ENCODE measurements around the gene MDM1.

The MDM1 gene

DNA sequence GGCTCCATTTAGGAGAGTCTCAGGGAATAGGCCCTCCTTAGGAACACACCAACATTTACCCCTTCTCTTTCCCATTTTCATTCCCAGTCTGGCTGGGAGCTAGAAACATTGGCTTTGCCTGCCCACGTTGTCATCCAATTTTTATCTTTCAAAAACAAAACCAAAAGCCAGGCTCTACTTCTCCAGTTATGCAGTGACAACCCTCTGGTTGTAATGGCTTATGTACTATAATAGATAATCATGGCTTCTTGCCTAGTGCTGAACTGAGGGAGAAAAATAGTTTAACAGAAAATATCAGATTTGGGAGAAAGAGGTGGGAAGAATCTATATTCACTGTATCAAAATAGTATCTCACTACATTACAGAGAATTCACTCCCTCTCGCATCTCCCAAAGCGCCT, 46.6 kb downstream of the MDM1 start:
- H3K4me3 ChIP-seq = no peak overlapping the region
- no peak overlapping the region for H3K27ac ChIP-seq

DNA sequence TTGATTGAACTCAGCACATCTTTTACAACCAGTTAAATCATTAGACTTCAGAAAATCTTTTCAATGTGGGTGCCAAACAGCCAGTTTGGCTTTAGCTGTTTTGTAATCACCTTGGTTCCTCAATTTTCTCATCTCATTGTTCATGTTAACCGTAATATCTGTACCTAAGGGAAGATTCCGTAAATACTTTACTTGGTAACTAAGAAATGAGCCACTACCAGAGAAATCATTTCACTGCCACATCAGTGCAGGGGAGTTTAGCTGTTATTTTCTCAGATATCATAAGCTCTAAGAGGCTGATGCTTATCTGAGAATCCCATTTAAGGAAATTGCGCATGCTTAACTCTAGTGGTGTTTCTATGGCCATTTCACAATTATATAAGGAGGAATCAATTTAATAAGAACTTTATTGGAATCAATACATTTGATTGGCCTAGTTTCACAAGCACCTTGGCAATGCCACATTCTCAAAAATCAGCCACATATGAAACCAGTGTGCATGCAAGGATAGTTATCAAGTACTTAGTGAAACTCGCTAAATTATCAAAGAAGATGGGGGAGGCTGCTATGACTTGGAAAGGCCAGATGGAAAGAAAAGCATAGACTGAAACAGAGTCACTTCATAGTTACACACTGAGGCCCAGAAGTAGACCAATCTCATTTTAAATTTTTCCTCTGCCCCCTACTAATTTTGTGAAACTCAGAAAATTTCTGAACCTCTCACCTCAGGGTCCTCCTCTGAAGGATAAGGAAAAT, 50.7 kb downstream of the MDM1 start:
- no peak overlapping the region for H3K4me3 ChIP-seq
- no peak overlapping the region for H3K27ac ChIP-seq

DNA sequence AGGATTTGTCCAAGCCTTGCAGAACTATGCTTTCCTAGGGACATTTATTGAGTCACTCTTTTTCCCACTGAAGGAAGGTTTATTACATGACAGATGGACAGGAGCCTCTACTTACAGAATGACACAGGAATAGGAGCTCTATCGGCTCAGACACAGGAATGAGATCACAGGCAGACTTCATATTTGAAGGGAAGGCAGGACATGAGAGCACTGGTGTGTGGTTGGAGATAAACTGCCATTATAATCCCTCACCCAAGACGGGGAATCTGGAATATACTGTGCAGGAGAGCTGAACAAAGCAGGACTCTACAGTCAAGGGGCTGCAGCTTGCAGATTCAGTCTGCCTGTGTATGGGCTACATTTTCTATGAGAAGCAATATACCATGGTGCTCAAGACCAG, 51.9 kb downstream of the MDM1 start:
- Histone ChIP-seq H3K27ac (no peak overlapping the region), H3K4me3 (no peak overlapping the region)

DNA sequence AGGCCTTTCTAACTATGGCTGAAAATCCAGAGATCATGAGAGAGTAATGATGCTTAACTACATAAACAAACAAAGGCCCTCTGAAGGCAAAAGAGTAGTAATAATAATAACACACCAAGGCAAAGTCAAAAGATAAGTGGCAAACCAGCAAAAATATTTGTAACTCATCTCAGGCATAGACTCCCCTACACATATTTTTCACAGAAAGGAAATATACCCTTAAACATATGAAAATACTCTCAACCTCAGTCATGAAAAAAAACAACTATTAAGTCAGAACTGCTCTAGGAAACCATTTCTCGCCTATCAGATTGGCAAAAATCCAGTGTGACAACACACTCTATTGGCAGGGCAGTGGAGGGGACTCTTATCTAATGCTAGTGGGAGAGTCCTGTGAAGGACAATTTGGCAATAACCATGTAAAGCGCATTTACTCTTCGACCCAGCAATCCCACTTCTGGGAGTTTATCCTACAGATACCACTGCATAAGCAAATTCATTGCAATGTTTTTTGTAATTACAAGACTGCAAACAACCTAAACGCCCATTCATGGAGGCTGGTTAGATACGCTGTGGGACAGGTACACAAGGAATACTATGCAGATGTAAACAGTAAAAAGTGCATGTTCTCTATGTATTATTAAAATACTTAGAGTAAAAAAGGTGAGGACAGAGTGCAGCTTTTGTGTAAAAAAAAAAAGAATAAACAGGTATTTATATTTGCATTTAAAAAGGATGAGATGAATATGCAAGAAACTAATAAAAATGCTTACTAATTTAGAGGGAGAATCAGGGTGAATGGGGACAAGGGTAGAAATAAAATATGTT, 52.7 kb downstream of the MDM1 start:
- Histone ChIP-seq H3K4me3 (no peak overlapping the region), H3K27ac (no peak overlapping the region)

DNA sequence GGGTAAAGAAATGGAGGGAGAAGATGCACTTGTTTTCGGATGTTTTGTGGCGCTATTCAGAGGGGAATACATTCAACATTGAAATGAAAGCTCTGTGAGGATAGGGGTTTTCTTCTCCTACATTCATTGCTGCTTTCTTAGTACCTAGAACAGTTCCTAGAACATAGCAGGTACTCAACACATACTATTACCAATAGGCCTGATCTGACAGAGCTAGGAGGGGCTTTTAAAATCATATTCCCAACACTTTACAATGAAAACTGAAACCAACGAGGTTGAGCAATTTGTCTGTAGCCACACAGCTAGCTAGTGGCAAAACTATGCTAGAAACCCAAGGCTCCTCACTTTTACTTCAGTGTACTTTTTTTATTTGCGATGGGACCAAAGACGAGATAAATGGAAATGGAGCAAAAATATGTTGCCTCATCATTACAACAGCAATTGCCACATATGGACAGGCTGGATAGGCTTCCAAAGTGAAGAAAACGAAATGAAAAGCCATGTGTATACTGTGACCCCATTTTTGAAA, 55.7 kb downstream of the MDM1 start:
- Histone ChIP-seq H3K27ac (no peak overlapping the region), H3K4me3 (no peak overlapping the region)

DNA sequence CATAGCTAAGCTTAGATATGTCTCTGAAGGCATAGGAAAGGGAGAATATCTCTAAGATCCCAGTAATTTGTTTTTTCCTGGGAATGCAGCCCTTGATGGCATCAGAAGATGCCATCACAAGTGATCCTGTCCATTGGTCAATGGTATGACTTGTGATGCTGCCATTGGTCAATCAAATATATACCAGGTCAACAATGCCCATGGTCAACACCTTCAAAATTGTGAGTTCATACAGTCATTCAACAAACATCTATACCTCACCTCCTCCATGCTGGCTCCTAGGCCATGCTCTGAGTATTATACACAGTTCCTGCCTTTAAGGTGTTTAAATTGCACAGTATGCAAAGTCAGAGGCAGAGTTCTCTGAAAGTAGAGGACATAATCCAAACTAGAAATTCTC, 59.4 kb downstream of the MDM1 start:
- Histone ChIP-seq H3K4me3 (no peak overlapping the region), H3K27ac (no peak overlapping the region)

DNA sequence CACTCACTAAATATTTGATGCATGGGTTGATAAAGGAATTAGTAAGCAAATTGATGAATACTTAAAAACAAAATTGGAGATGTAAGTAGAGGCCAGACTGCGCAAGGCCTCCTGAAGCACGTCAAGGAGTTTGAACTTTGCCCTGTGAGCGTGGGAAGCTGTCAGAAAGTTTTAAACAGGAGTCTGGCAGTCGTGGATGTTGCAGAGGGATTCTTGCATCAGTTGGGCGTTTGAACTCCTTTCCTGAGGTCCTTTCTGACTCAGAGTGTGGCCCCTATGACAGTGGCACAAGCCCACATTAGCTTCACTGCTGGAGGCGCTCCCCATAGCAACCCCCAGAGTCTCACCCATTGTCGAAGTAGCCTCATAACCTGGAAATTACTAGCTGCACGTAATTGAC, 60.8 kb downstream of the MDM1 start:
- Histone ChIP-seq H3K4me3 (no peak overlapping the region), H3K27ac (no peak overlapping the region)

DNA sequence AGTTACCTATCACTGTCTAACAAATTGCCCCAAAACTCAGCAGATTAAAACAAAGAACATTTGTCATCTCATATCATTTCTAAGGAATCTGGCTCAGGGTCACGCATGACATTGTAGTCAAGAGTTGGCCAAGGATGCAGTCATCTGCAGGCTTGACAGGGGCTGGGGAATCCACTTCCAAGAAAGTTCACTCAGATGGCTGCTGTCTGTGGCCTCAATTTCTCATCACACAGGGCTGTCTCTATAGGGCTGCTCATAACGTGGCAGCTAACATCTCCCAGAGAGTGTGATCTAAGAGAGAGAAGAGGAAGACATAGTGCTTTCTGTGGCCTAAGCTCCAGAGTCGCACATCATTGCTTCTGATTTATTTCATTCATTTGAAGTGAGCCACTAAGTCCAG, 61.8 kb downstream of the MDM1 start:
- H3K4me3 ChIP-seq = no peak overlapping the region
- no peak overlapping the region for H3K27ac ChIP-seq

DNA sequence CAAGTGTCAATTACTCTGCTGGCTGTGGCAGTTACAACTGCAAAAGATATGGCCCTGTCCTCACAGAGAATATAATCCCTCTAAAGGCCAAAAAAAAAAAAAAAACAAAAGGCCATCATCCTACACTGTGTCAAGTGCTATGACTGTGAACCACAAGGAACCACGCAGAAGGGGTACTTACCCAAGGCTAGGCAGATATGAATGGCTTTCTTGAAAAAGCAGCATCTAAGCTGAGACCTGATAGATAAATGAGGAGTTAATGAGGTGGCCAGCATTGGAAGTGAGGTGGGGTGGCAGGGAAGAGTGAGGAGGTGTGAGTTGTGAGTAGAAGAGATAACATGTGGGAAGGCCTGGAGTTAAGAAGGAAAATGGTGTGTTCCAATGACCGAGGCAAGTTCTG, 62.4 kb downstream of the MDM1 start:
- no peak overlapping the region for H3K27ac ChIP-seq
- H3K4me3 ChIP-seq = no peak overlapping the region

DNA sequence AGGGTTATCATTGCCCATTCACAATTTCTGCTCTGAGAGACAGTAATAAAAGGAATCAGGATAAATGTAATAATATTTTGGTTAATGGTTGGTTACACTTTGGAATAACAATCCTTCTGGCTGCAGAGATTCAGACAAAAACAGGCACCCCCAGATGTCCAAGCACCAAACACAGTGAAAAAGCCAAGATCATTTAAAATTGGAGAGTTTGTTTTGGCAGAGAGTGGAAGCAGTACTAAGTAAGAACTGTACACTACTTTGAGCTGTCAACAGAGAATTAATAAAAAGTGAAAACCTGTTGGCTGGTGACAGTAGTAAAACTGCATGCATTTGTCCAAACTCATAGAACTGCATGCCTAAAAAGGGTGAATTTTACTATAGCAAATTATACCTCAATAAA, 63.2 kb downstream of the MDM1 start:
- H3K4me3 ChIP-seq = no peak overlapping the region
- H3K27ac ChIP-seq = no peak overlapping the region

DNA sequence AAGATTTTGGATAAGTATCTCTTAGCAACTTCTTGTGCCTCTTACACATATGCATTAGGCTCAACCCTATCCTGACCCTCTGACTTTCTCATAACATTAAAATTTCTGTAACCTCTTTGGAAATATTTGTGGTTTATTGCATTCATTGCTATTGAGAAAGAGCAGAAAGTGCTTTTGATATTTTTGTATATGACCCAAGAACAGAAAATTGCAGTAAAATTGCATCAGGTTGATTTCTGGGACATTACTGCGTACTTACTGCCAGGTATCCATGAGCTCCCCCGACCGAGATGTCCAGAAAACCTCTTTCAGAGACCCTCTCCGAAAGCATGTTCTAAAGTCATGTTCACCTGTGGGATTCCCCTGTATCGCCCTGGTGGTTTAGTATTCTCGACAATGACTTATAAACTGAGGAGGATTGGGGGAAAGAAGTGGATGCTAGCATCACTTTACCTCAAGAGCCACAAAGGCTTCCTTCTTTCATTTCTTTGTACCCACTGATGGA, 64.2 kb downstream of the MDM1 start:
- Histone ChIP-seq H3K4me3 (no peak overlapping the region), H3K27ac (no peak overlapping the region)

DNA sequence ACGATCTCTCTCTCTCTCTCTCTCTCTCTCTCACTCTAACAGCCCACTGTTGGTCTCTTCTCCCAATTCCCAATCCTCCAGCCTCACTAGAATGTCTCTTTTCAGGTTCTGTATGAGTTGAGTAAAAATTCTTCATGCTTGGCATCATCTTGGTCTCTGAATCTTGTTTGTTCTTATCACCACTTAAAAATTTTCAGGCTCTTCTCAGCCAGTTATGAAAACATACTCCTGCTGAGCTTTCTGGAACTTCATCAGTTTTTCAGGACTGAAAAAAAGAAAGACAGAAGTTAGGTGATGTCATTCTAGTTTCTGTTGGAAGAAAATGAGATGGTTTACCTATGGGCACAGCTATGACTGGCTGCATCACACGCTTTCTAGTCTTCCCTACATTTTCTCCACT, 67.3 kb downstream of the MDM1 start:
- no peak overlapping the region for H3K4me3 ChIP-seq
- H3K27ac ChIP-seq = no peak overlapping the region

DNA sequence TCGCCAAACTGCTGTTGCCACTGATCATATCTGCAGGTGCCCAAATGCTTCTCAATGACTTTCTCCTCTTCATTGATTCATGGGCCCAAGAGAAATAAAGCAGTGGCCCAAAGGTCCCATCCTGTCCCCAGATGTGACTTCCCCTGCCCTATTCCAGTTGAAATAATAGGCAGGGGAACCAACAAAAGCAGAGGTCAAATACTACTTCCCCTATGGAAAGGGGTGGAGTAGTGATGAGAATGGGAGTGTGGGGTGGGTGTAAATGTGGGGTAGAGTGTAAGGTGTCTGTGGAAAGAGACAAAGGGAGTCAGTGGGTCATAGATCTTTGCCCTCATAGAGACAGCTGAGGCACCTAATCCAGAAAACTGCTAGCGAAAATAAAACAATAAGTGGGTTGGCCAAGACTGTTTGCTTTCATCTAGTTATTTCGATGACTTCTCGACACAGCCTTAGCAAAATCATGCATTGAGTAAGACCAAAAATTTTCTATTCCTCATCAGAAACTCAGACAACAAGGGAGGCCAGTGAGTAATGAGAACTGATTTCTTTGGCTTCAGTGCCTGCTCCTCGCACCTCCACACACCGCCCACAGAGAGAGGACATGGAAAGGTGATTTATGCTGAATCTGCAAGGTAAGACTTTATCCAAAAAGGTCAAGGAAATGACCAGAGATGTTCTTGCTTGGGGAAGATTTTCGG, 67.9 kb downstream of the MDM1 start:
- no peak overlapping the region for H3K4me3 ChIP-seq
- H3K27ac ChIP-seq = no peak overlapping the region

DNA sequence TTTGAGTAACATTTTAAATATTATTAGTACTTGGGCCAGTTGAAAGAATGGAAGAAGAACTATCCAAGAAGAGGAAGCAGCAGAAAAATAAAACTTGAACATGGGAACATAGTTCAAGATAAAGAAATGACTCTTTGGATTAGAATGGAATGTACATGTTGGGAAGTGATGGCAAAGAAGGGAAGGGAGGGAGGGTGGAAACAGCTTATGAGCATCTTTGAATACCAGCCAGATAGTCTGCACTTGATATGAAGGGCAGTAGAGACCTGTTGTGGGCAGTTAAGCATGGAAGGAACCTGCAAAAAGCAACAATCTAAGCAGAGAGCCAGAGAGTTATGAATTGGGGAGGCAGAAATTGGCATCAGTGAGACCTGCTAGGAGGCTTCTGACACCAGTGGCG, 68.8 kb downstream of the MDM1 start:
- Histone ChIP-seq H3K27ac (no peak overlapping the region), H3K4me3 (no peak overlapping the region)

DNA sequence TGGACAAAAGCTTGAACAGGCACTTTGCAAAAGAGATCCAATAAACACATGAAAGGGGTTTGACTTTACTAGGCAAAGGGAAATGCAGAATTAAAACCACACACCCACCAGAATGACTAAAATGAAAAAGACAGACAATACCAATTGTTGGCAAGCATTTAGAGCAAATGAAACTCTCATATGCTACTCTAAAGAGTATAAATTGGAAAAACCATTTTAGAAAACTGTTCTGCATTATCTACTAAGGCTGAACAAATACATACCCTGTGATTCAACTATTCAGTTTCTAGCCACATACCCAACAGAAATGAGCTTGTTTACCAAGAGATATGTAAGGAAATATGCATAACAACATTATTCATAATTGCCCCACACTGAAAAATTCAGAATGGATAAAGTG, 70.3 kb downstream of the MDM1 start:
- no peak overlapping the region for H3K27ac ChIP-seq
- no peak overlapping the region for H3K4me3 ChIP-seq

DNA sequence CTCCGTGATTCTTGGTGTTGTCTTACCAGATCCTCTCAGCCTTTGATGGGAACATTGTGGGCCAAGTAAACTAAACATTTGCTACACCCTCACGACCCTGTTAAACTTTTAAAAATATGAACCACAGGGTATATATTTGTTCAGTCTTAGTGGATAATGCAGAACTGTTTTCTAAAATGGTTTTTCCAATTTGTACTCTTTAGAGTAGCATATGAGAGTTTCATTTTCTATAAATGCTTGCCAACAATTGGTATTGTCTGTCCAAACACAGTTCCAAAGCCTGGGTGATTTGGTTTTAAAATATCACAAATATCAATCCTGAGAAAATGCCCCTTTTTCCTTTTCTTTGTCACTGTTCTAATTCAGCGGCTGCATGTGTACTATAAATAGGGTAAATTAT, 72.0 kb downstream of the MDM1 start:
- Histone ChIP-seq H3K27ac (no peak overlapping the region), H3K4me3 (no peak overlapping the region)

DNA sequence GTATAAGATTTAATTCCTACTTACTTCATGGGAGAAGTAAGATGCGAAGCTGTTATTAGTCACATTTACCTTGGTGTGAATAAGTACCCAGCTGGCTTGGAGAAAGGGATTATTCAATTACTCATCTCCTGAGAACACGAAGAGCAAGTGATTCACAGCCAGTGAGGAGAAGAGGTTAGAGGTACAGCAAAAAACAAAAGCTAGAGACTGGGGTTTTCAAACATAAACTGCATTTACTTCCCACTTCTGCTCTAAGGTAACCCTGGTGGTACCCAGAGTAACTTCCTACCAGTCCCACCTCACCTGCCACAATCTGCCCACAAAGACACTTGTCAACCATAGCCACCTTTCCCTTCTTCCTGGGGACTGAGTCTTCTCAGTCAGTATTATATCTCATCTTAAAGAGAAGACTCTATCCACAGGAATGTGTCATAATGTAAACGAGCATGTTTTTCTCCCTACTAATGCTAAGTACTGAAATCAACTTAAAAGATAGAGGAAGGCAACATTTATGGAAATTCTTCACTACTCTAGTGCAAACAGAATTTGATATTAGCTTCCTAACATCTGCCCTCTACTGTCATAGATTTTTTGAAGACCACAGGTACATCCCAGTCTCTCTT, 72.7 kb downstream of the MDM1 start:
- Histone ChIP-seq H3K27ac (peak overlapping the region in 1 of 21 experiments; percentile 35), H3K4me3 (no peak overlapping the region)

DNA sequence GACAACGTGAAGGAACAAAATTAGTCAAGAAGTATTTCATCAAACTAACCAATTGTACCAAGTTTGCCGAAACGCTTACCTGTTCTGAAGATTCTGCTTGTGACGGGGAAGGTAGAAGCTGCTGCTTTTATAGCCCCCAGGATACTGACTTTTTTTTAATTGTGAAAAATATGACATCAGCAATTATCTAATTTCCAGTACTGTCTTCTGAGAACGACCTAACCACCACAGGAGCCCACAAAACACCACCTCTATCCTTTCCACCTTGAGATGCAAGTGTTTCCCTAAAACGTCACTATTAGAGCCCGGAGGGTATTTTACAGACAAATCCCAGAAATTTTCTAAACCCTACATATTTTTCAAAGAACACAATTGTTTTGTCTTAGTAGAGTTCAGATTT, 78.7 kb downstream of the MDM1 start, which contains the start of gene IL22:
TSS of gene IL22 (minus strand) at position 101 of the 400 bp plus-strand sequence. CDS start 156 bp downstream, outside the sequence.
- Histone ChIP-seq H3K27ac (no peak within 1 kb of the TSS), H3K4me3 (no peak within 1 kb of the TSS)

DNA sequence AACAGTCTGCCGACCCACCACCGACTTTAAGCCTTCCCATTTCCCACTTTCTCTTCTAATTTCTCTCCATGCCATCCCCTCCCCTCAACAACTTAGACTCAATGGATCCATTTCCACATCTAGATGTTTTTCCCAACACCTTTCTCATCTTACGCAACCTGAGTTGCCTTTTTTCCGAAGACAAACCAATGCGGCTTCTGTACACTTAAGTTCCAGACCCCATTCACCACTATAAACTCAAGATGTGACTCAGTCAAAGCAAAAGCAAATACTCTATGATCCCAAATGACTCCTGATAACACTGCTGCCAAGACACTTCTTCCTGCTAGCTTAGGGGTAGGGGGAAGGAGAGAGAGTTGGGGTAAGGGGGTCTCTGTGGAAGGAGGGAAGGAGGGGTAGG, 80.1 kb downstream of the MDM1 start:
- H3K27ac ChIP-seq = no peak overlapping the region
- H3K4me3 ChIP-seq = no peak overlapping the region

DNA sequence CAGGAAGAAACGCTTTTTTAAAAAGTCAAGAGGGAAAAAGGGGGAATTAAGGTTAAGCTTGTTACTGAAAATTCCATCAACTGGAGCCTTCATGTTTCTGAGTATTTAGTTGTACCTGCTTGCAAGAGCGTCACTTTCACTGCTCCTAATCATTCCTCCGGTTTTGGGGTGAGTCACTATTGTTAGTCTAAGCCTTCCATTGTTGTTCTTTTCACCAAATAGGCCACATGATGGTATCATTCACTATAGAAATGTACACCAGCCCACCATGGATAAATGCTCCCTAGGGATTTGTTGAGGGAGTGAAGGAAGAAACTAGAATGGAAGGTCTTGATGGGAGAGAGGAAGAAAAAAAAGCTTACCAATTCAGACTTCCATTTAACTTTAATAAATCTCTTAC, 81.7 kb downstream of the MDM1 start:
- Histone ChIP-seq H3K27ac (no peak overlapping the region), H3K4me3 (no peak overlapping the region)

All from skin epidermis (tissue), 12 donors.